Peyer's patch (tissue), 4 donors: ENCODE data around the gene PDE1C.

Experiments used
- CTCF ChIP-seq, 6 experiments: fragments of 450-650 bp in 4 of 6; fragments of 200-600 bp in 2 of 6; sonication (generic) in 1 of 6; IDR thresholded peaks; one replicate each; pipeline ENCODE4 v1.5.1; 2017 to 2019; ENCODE audit warnings: antibody characterized with exemption in 6 of 6, mild to moderate bottlenecking in 3 of 6, moderate library complexity in 1 of 6
- POLR2A ChIP-seq, 2 donors: fragments of 450-650 bp; IDR thresholded peaks; one replicate each; pipeline ENCODE4 v1.5.1; 2017; ENCODE audit warnings: antibody characterized with exemption in 2 of 2, mild to moderate bottlenecking in 2 of 2, moderate library complexity in 2 of 2

- TF ChIP-seq CTCF (IDR thresholded peaks at IDR 0.05), result no peak
- TF ChIP-seq POLR2A (IDR thresholded peaks at IDR 0.05), result no peak
These were observed 18.3 kb upstream of the PDE1C start for GRCh38 chr7:32088451-32088881.
